ENCODE results near the gene VSTM2B.

DNA sequence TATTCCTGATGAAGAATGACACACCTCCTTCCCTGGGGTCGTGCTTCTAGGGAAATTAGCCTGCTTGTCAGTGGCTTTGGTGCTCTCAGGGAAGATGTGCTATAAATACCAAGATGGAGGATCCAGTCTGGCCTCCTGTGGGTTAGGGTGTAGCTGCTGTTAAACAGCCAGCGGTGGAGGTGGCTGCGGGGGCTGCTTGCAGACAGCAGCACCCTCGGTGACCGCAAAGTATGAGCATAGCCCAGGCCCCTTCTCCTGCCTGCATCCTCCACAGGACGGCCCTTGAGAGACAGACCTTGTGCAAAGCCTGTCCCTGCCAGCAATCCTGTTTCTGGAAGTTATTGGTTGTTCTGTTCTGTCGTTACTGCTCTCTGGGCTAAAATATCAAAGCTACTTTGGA lies 11.4 kb downstream of the VSTM2B start:
- TF ChIP-seq, protein P1, sequence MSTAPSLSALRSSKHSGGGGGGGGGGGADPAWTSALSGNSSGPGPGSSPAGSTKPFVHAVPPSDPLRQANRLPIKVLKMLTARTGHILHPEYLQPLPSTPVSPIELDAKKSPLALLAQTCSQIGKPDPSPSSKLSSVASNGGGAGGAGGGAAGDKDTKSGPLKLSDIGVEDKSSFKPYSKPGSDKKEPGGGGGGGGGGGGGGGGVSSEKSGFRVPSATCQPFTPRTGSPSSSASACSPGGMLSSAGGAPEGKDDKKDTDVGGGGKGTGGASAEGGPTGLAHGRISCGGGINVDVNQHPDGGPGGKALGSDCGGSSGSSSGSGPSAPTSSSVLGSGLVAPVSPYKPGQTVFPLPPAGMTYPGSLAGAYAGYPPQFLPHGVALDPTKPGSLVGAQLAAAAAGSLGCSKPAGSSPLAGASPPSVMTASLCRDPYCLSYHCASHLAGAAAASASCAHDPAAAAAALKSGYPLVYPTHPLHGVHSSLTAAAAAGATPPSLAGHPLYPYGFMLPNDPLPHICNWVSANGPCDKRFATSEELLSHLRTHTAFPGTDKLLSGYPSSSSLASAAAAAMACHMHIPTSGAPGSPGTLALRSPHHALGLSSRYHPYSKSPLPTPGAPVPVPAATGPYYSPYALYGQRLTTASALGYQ (CRISPR knock-in tag; IDR thresholded peaks at IDR 0.05) = no peak
- TF ChIP-seq CTCF (CRISPR knock-in tag; IDR thresholded peaks at IDR 0.05) (no peak), BHLHE40 (IDR thresholded peaks at IDR 0.05; ENCODE audit: low read length) (no peak), ZNF660 (CRISPR knock-in tag; IDR thresholded peaks at IDR 0.05; ENCODE audit: borderline replicate concordance, low read depth) (no peak), EZH2 (conservative IDR thresholded peaks at IDR 0.05; ENCODE audit: low read depth, low read length) (no peak), POLR2AphosphoS5 (IDR thresholded peaks at IDR 0.05; ENCODE audit: low read depth, low read length) (no peak), NFE2L1 (CRISPR knock-in tag; IDR thresholded peaks at IDR 0.05; ENCODE audit: borderline replicate concordance) (no peak), SETDB1 (CRISPR knock-in tag; IDR thresholded peaks at IDR 0.05; ENCODE audit: borderline replicate concordance) (no peak), RARA (CRISPR knock-in tag; IDR thresholded peaks at IDR 0.05) (no peak), CHD2 (IDR thresholded peaks at IDR 0.05; ENCODE audit: low read depth, low read length) (no peak), ESRRA (CRISPR knock-in tag; IDR thresholded peaks at IDR 0.05; ENCODE audit: low read depth) (no peak), PHF8 (CRISPR knock-in tag; IDR thresholded peaks at IDR 0.05) (no peak)
- TF ChIP-seq, protein P2, sequence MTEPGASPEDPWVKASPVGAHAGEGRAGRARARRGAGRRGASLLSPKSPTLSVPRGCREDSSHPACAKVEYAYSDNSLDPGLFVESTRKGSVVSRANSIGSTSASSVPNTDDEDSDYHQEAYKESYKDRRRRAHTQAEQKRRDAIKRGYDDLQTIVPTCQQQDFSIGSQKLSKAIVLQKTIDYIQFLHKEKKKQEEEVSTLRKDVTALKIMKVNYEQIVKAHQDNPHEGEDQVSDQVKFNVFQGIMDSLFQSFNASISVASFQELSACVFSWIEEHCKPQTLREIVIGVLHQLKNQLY (CRISPR knock-in tag; IDR thresholded peaks at IDR 0.05) = no peak
- TF ChIP-seq, protein P3, sequence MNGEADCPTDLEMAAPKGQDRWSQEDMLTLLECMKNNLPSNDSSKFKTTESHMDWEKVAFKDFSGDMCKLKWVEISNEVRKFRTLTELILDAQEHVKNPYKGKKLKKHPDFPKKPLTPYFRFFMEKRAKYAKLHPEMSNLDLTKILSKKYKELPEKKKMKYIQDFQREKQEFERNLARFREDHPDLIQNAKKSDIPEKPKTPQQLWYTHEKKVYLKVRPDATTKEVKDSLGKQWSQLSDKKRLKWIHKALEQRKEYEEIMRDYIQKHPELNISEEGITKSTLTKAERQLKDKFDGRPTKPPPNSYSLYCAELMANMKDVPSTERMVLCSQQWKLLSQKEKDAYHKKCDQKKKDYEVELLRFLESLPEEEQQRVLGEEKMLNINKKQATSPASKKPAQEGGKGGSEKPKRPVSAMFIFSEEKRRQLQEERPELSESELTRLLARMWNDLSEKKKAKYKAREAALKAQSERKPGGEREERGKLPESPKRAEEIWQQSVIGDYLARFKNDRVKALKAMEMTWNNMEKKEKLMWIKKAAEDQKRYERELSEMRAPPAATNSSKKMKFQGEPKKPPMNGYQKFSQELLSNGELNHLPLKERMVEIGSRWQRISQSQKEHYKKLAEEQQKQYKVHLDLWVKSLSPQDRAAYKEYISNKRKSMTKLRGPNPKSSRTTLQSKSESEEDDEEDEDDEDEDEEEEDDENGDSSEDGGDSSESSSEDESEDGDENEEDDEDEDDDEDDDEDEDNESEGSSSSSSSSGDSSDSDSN (CRISPR knock-in tag; IDR thresholded peaks at IDR 0.05) = no peak
